ENCODE measurements around the gene AP4E1.

- no peak for TF ChIP-seq CTCF (conservative IDR thresholded peaks at IDR 0.05; ENCODE audit: low read length)
- no peak for TF ChIP-seq EZH2phosphoT487 (IDR thresholded peaks at IDR 0.05; ENCODE audit: borderline replicate concordance)
These were observed 45.9 kb upstream of the AP4E1 start for GRCh38 chr15:50862553-50862952.
